HG02759 (cell line): ENCODE data around the gene NACAD.

Source experiments
- ATAC-seq: cut with Tn5 transposase; IDR thresholded peaks from one replicate; pipeline ENCODE4 v1.9.1; 2021; ENCODE audit warnings: mild to moderate bottlenecking, moderate library complexity; ENCODE audit not compliant: unreplicated experiment

Gene NACAD

DNA sequence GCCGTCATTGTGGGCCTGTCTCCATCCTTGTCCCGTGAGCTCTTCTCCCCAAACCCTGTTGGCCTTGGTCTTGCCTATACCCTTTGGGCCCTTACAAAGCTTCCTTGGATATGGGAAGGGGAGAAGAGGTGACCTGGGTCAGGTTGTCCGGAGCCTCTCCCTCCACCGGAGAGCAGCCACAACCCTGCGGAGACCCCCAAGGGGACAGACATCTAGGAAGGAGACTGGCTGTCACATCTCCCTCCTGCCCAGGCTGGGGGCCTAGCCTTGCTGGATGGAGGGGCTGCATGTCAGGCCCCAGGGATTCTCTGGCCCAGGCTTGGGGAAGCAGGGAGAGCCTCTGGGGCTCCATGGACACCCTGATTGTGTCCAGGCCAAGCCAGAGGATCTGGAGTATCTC, 11.8 kb downstream of the NACAD start:
- ATAC-seq, result no peak

- ATAC-seq, result no peak
Observed at GRCh38 chr7:45075871-45076796, 12.6 kb downstream of the NACAD start.

- no peak for ATAC-seq
Observed at GRCh38 chr7:45075355-45075644, 13.5 kb downstream of the NACAD start.

DNA sequence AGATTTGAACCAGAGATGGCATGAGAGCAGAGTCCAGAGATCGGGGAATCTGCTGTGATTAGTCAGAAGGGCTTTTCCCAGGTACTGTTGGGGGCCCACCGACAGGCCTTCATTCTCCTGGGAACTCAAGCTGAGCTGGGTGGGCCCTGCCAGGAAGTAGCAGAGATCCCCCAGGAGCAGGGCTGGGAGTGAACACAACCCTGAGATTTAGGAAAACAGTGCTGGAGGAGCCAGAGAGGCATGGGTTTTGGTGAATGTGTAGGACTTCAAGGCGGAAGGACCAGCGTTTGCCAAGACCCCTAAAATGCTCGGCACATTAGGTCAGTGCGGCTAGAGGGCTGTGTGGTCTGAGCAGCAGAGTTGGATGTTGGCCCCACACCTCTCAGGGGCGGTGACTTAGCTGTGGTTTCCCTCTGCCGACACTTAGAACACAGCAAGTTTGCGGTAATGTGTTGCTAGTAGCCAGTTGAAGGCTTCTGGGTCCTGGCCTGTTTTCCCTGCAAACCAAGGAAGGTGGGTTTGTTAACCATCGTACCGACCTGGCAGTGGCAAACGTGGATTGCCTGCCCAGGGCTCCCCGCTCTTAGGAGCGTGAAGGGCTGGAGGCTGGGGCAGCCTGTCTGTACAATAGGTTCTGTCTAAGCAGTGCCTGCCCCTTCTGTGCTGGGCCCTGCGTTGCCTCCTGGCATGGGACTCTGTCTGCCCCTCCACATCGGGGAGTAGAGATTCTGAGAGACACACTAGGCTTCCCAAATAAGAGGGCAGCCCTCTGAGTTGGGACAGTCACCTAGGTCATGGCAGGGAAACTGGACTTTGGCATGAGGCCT, 14.0 kb downstream of the NACAD start:
- no peak for ATAC-seq

DNA sequence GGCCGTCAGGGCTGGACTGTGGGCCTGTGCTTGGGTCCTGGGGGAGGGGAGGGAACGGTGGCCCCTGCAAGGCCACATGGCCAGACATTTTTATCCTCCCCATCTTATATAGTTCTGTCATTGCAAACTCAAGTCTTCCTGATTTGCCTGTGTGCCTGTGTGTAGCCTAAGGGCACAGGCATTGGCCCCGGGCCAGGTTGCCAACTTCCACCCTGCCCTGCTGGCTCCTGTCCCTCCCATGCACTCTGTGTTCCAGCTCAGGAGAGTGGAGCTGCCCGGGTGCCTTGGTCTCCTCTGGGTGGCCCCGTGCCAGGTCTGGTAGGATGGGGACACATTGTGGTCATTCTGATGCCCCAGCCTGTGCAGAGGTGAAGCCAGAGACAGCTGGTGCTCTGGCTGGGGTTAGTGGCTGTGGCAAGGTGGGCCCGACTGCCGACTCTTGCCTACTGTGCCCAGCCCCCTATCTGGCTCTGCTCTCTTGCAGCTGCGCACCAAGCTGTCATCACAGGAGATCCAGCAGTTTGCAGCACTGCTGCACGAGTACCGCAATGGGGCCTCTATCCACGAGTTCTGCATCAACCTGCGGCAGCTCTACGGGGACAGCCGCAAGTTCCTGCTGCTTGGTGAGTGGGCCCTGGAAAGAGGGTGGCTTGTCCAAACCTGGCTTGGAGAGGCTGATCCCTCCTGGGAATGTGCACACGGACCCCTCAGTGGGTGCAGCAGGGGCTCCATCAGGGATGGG, 14.8 kb downstream of the NACAD start:
- no peak for ATAC-seq

DNA sequence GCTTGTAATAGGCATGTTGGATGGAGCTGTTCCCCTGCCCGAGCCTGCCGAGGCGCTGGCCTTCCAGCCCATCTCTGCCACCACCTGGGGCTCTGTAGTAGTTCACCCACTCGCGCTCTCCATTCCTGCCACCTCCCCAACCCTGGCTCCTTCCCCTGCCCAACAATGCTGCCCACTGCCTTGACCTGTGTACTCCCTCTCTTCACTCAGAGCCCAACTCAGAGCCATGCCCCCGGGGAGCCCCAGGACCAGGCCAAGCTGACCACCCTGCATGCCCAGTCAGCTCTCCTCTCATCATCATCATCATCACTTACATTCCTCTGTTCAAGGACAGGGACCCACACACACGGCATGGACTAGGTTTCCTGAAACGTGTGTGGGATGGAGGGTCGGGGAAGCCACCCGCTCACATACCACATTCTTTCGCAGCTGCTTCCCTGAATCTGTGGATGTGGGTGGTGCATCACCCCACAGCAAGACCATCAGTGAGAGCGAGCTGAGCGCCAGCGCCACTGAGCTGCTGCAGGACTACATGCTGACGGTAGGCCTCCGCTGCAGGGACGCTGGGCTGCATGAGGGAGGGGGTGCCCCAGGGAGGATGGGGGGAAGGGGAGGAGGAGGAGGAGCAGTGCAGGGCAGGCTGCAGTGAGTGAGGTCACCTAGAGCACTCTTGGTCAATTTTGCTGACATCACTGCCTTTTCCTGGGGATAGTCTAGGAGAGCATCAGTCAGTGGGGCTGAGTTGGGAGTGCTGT, 15.6 kb downstream of the NACAD start:
- no peak for ATAC-seq

GRCh38 chr7:45072131-45073030, 16.4 kb downstream of the NACAD start:
- no peak for ATAC-seq

GRCh38 chr7:45071528-45071927, 17.2 kb downstream of the NACAD start:
- no peak for ATAC-seq

DNA sequence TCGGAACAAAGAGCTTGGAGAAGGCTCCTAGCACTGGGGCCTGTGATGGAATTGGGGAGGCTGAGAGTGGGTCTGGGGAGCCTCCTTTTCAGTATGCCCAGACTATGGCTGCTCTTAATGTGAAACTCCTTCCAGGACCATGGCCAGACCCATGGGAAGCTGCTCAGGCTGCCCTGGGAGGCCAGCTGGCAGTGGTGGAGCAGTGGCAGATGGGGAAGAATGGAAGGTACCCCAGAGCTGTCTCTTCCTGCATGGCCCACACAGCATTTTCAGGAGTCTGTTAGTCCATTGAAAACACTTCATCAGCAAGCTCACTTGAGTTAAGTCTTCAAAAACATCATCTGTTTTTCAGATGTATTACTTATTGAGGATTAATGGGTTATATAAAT, 18.5 kb downstream of the NACAD start:
- no peak for ATAC-seq

DNA sequence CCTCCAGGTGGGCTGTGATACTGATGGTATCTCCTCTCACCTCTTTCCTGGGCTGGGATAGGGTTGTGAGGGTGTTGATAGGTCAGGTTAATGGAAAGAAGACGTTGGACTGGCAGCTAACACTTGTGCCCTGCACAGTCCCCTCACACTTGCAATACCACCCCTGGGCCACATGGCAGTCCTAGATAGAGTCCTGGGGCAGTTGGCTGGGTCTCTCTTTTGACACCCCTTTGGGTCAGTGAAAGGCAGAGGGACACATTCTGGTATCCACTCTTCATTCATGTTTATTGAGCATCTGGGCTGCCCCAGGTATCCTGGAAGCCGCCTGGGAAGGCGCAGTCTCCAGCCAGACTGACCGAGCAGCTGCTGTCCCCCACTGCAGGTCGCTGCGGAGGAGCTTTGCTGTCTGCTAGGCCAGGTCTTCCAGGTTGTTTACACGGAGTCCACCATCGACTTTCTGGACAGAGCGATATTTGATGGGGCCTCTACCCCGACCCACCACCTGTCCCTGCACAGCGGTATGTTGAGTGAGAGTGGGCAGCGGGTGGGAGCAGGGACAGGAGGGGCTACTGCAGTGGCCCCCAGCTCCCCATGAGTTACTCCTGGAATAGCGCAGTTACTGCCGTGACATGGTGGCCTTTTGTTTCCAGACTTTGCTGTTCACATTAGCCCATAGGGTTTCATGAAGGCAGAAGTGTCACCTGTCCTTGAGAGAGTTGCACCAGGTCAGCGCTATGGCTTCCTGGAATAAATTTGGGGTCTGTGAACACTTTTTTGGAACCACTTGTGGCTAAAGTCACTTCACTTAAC, 19.1 kb downstream of the NACAD start:
- no peak for ATAC-seq

- no peak for ATAC-seq
Observed at GRCh38 chr7:45068236-45069023, 20.3 kb downstream of the NACAD start.

DNA sequence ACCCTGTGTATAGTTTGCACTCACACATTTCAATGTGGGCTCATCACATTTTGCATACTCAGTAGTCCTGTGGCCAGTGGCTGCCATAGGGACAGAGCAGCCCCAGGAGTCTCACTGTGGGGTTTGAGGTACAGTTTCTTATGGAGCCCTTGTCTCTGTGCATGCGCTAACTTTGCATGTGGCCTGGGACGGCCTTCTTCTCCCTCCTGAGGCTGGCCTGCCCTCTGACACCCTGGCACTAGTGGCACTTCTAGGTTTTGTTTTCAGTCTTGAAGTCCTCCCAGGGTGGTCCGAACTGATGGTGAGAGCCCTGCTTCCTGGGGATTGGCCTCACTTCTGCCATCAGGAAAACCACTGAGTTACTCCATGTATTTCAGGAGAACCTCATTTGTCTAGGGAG, 21.2 kb downstream of the NACAD start:
- ATAC-seq, result no peak

GRCh38 chr7:45066409-45066808, 22.4 kb downstream of the NACAD start:
- no peak for ATAC-seq

- no peak for ATAC-seq
Observed at GRCh38 chr7:45065031-45065995, 23.5 kb downstream of the NACAD start.

GRCh38 chr7:45064047-45064725, 24.6 kb downstream of the NACAD start:
- no peak for ATAC-seq

GRCh38 chr7:45061806-45062425, 26.9 kb downstream of the NACAD start:
- ATAC-seq, result no peak
